GF-D8 (cell line): ENCODE data around the gene NUTM2F.
"Not testable (repeated sequence)": the region's sequence is repeated elsewhere in the genome, so short reads cannot be mapped to it uniquely, and the experiment has no call there.

Source experiments
- DNase-seq: peaks from one replicate; lab custom pipeline; 2025; lab: John Stamatoyannopoulos, UW

Gene NUTM2F

GRCh38 chr9:94315034-94315984, 13.1 kb downstream of the NUTM2F start:
- DNase-seq = not testable (repeated sequence)

GRCh38 chr9:94303321-94303720, 25.1 kb downstream of the NUTM2F start:
- no peak for DNase-seq

GRCh38 chr9:94302426-94302825, 26.0 kb downstream of the NUTM2F start:
- DNase-seq = no peak

- DNase-seq = no peak
Observed at GRCh38 chr9:94301583-94301982, 26.9 kb downstream of the NUTM2F start.

- no peak for DNase-seq
Observed at GRCh38 chr9:94300470-94301301, 27.8 kb downstream of the NUTM2F start.

DNA sequence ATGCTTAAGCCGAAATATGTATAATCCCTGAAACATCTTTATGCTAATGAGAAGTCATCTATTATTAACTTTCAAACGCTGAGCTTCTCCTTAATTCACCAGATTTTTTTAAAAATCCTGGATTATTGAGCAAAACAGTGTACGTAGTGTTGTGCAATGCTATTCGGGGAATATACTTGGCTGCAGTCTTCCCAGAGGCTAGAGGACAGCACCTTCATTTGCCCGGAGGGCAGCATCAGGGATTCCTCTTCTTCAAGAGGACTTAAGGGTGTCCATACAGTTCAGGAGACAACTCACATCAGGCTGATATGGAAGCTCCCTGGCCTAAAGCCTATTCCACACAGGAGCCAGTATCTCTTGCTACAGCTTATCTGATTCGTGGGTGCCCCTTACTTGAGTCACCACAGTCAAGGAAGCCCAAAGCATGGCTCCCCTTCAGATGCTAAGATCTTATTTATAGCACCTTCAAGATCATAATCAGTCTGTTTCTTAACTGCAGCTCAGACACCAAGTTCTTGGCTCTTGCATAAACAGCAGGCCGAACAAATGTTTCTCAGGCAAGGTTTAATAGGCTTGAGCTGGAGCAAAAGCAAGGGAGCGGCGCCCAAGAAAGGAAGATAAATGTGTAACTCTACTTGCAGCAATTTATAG, 29.4 kb downstream of the NUTM2F start:
- peak; percentile 12 for DNase-seq

DNA sequence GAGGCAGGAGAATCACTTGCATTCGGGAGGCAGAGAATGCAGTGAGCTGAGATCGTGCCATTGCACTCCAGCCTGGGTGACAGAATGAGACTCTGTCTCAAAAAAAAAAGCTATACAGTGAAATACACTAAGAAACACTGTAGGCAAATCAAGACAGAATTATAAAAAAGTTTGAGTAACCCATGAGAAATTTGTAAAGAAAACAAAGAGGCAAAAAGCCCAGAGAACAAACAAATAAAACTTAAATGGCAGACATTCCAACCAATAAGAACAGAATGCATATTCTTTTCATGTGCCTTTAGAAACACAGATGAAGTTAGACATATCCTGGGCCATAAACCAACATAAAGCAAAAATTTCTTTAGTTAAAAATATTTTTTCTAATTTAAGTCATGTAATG, 38.8 kb downstream of the NUTM2F start:
- DNase-seq = no peak

- no peak for DNase-seq
Observed at GRCh38 chr9:94287877-94288513, 40.4 kb downstream of the NUTM2F start.

DNA sequence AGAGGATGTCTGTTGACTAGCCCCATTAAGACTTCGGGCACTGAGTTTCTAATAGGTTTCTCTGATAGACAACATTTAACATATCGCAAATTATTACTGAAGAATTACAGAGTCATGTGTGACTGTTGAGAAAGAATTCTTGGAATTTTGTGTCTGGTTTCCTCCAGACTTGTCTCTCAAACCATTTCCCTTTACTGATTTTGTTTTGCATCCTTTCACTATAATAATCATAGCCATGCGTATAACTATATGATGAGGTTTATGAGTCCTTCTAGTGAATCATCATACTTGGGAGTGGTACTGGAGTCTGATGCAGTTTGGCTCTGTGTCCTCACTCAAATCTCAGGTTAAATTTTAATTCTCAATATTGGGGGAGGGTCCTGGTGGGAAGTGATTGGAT, 42.3 kb downstream of the NUTM2F start:
- DNase-seq = no peak

GRCh38 chr9:94281101-94281500, 47.3 kb downstream of the NUTM2F start:
- no peak for DNase-seq

GRCh38 chr9:94280409-94280989, 47.9 kb downstream of the NUTM2F start:
- DNase-seq = no peak

GRCh38 chr9:94277885-94278536, 50.4 kb downstream of the NUTM2F start:
- no peak for DNase-seq

DNA sequence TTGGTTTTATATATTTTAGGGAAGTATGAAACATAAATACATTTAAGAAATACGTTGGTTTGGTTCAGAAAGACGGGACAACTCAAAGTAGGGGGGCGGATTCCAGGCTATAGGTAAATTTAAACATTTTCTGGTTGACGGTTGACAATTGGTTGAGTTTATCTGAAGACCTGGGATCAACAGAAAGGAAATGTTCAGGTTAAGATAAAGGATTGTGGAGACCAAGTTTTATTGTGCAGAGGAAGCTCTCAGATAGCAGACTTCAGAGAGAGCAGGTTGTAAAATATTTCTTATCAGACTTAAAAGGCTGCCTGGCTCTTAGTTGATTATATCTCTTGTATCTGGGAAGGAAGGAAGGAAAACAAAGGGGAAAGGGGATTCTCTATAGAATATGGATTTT, 51.4 kb downstream of the NUTM2F start:
- not testable (repeated sequence) for DNase-seq

DNA sequence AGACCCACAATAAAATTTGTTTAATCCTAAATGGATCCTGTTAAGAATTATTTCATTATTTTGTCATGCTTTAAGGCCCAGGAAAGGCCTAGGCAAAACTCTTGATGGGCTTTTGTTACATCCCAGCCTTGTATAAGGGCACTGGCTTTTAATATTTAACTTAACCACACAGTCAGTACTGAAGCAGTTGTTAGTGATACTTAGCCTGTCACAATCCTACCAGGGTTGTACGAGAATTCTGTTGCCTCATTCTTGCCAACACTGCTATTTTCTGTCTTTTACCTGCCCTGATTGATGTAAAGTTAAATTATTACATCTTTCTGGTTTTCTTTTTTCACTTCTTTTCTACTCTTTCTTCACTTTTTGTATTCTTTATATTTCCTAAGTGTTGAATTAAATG, 58.4 kb downstream of the NUTM2F start:
- no peak for DNase-seq

GRCh38 chr9:94269264-94269663, 59.2 kb downstream of the NUTM2F start:
- no peak for DNase-seq
